Activated CD4-positive, alpha-beta memory T cell treated with anti-CD3 and anti-CD28 coated beads for 36 hours (primary cell): ENCODE results near the gene FDXR. TPM values are rescaled to one million over a fixed set of nuclear protein-coding genes. Genes with fewer than 3 reads are reported as not detected.

ENCODE experiments used
- CTCF ChIA-PET: fragments of 350-600 bp; sonication (Branson Sonifier 250); formaldehyde crosslinking; loops from one replicate; lab custom pipeline; 2021; ENCODE audit warnings: antibody characterized with exemption, inconsistent platforms; lab: Charles Lee
- POLR2A ChIA-PET: fragments of 350-600 bp; sonication (Branson Sonifier 250); formaldehyde crosslinking; loops from one replicate; lab custom pipeline; 2021; ENCODE audit warnings: antibody characterized with exemption; lab: Charles Lee
- DNase-seq: peaks from one replicate; pipeline ENCODE4 v3.0.0-alpha.2; 2020
- H3K27ac Mint-ChIP-seq: one replicate; pipeline ENCODE4 v1.8.0; 2021; ENCODE audit warnings: mixed read lengths
- H3K27me3 Mint-ChIP-seq: one replicate; pipeline ENCODE4 v1.8.0; 2021; ENCODE audit warnings: mixed read lengths
- H3K36me3 Mint-ChIP-seq: one replicate; pipeline ENCODE4 v1.8.0; 2021; ENCODE audit warnings: mixed read lengths
- H3K4me1 Mint-ChIP-seq: one replicate; pipeline ENCODE4 v1.8.0; 2021; ENCODE audit warnings: low read depth, mixed read lengths
- H3K4me3 Mint-ChIP-seq: one replicate; pipeline ENCODE4 v1.8.0; 2021; ENCODE audit warnings: mild to moderate bottlenecking, mixed read lengths
- H3K9me3 Mint-ChIP-seq: one replicate; pipeline ENCODE4 v1.8.0; 2021; ENCODE audit warnings: mixed read lengths
- intact Hi-C: fragments of 100-400 bp; cut with micrococcal nuclease; formaldehyde crosslinking; loops from one replicate; pipeline ENCODE4 v1.15.1; 2023
- total RNA-seq, 2 experiments: library from RNA; stranded (reverse); gene quantifications; one replicate each; pipeline ENCODE4 v1.2.3, GENCODE V29; 2021

Gene FDXR
- total RNA-seq, 2 experiments from 2014 or later = 18.1 to 18.4 TPM

DNA sequence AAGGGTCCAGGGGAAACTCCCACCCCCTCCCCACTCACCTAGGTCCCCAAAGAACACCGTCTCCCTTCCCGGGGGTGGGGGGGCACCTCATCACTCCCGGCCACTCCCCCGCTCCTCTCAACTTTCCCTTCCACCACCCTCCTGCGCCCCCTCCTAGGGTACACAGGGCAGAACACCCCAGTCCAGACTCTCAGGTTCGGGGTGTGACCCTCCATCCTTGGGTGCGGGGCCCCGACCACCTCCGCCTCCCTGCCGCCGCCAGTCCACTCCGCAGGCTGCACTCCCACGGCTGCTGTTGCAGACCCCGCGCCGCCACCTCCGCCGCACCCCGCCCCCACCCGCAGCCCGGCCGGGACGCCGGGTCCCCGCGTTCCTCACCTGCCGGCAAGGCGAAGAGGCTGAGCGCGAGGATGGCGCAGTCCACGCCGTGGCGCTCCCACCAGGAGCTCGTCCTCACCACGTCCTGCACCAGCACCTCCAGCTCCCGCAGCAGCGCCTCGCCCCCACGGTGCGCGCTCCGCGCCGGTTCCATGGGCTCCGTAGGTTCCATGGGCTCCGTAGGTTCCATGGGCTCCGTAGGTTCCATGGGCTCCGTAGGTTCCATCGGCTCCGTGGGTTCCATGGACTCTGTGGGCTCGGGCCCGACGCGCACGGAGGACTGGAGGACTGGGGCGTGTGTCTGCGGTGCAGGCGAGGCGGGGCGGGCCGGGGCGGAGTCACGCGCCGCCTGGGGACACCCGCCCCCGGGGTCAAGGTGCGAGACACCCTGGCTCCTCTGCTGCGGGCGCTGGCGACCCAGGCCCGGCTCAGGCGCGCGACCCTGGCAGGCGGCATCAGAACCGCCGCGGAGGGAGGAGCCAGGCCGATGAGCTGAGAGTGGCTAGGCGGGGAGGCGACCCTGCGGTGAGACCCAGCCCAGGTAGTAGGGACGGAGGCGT lies 20.4 kb upstream of the FDXR start, which contains the start of gene FADS6:
TSS of gene FADS6 (minus strand) at position 660 of the 938 bp plus-strand sequence. CDS start at position 622, 38 bp downstream.
- POLR2A ChIA-PET = no interaction called here

DNA sequence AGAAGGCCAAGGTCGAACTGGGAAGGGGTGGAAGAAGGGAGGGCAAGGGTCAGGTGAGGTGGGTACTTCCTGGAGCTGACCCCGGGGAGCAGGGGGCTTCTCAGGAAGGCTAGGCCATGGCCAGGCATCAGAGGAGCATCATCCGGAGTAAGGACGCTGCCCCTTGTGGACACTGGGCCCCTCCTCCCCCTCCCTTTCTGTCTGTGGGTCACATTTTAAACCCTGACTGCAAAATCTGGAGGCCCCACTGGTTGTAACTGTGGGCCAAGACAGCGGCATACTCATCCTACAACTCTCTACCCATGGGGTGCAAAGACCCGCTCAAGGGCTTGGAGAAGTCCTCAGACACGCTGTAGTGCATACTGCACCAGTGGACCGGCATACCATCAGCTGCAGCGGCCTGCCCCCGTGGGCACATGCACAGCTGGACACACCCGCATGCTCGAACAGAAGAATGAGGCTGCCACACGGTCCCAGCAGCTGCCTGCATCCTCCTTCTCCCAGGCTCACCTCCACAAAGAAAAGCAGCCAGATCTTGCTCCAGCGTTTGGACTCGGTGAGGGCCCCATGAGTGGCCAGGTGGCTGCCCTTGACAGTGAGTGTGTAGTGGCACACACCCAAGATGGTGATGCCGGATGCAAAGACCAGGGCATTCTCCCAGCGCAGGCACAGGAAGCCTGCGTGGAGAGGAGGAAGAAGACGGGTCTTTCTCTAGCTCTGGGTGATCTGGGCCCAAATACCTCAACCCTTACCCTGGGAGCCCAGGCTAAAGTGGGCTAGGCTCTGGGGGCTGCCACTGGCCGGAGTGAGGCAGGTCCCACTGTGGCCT lies 19.4 kb upstream of the FDXR start:
- H3K4me1 Mint-ChIP-seq = peaks cover 2% of the 10 kb centered on the region
- POLR2A ChIA-PET = no interaction called here
- H3K27me3 Mint-ChIP-seq = peaks cover 33% of the 10 kb centered on the region
- no peaks in the 10 kb centered on the region for H3K9me3 Mint-ChIP-seq
- CTCF ChIA-PET = no interaction called here
- intact Hi-C loops = no loop called here
- H3K36me3 Mint-ChIP-seq = no peaks in the 10 kb centered on the region
- H3K4me3 Mint-ChIP-seq = no peak overlapping the region
- H3K27ac Mint-ChIP-seq = no peak overlapping the region
- DNase-seq = no peak

More for the DNA sequence above, 20.4 kb upstream of the FDXR start, which contains the start of gene FADS6:
- Mint-ChIP-seq H3K4me3 (no peak within 1 kb of the TSS), H3K27me3 (peaks cover 33% of the 10 kb centered on the region), H3K4me1 (peaks cover 2% of the 10 kb centered on the region), H3K36me3 (no peaks in the 10 kb centered on the region), H3K9me3 (no peaks in the 10 kb centered on the region), H3K27ac (no peak within 1 kb of the TSS)
- intact Hi-C loops = no loop called here
- CTCF ChIA-PET = interaction anchor here (1.5 kb wide), 1 partner anchor 65 kb away, joined by 3 read pairs; no protein-coding TSS in a partner anchor
- no peak for DNase-seq

DNA sequence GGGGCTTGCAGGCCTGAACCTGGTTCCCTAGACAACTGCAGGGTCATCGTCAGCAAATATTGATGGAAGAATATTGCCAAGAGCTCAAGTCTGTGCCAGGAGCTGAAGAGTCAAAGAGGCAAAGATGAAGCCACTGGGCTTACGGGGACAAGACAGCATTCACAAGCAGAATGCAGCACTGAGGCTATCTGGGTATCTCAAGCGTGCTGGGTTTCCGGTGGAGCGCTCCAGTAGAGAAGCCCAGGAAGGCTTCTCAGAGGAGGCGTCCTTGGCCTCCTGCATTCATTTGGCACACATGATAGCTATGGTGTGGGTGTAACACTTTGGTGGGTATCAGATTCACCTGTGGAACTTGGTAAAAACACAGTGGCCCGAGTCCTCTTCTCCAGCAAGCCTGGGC lies 17.8 kb upstream of the FDXR start:
- H3K36me3 Mint-ChIP-seq = no peaks in the 10 kb centered on the region
- ChIA-PET CTCF (no interaction called here), POLR2A (no interaction called here)
- no peak overlapping the region for H3K4me3 Mint-ChIP-seq
- no peaks in the 10 kb centered on the region for H3K9me3 Mint-ChIP-seq
- intact Hi-C loops = no loop called here
- H3K4me1 Mint-ChIP-seq = peaks cover 2% of the 10 kb centered on the region
- DNase-seq = no peak
- peaks cover 31% of the 10 kb centered on the region for H3K27me3 Mint-ChIP-seq
- no peak overlapping the region for H3K27ac Mint-ChIP-seq

DNA sequence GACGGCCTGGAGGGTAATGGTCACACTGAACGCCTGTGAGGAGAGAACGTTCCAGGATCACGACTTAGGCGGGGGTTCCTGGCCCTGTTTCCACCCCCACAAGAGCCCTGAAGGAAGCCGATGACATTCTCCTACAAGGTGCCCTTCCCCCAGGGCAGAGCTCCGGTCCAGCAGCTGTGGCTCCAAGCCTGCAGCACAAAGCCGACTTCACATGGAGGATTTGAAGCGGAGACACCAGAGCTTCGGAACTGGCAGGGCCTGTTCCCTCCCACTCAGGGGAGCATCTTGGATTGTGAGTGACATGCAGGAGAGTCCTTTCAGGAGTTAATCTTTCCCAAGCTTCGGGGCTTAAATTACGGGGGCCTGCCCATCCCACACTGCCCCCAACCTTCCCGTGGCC lies 15.7 kb upstream of the FDXR start:
- Mint-ChIP-seq H3K4me1 (no peaks in the 10 kb centered on the region), H3K4me3 (no peak overlapping the region), H3K27ac (no peak overlapping the region), H3K9me3 (no peaks in the 10 kb centered on the region), H3K36me3 (no peaks in the 10 kb centered on the region), H3K27me3 (peaks cover 25% of the 10 kb centered on the region)
- DNase-seq = no peak
- intact Hi-C loops = no loop called here
- ChIA-PET POLR2A (no interaction called here), CTCF (no interaction called here)

- no peaks in the 10 kb centered on the region for H3K36me3 Mint-ChIP-seq
- intact Hi-C loops = no loop called here
- H3K27ac Mint-ChIP-seq = no peak overlapping the region
- H3K27me3 Mint-ChIP-seq = peaks cover 11% of the 10 kb centered on the region
- ChIA-PET POLR2A (no interaction called here), CTCF (interaction anchor here (1.0 kb wide), 1 partner anchor 78 kb away, joined by 3 read pairs; no protein-coding TSS in a partner anchor)
- DNase-seq = no peak
- H3K9me3 Mint-ChIP-seq = no peaks in the 10 kb centered on the region
- no peak overlapping the region for H3K4me3 Mint-ChIP-seq
- no peaks in the 10 kb centered on the region for H3K4me1 Mint-ChIP-seq
Observed at GRCh38 chr17:74883241-74883745, 10.5 kb upstream of the FDXR start.

GRCh38 chr17:74882517-74883240 lies 9.9 kb upstream of the FDXR start:
- Mint-ChIP-seq H3K4me1 (no peaks in the 10 kb centered on the region), H3K27me3 (peaks cover 11% of the 10 kb centered on the region), H3K36me3 (no peaks in the 10 kb centered on the region), H3K9me3 (no peaks in the 10 kb centered on the region), H3K4me3 (no peak overlapping the region), H3K27ac (no peak overlapping the region)
- POLR2A ChIA-PET = no interaction called here
- intact Hi-C loops = no loop called here
- CTCF ChIA-PET = interaction anchor here (1.0 kb wide), 1 partner anchor 78 kb away, joined by 3 read pairs; no protein-coding TSS in a partner anchor
- no peak for DNase-seq

DNA sequence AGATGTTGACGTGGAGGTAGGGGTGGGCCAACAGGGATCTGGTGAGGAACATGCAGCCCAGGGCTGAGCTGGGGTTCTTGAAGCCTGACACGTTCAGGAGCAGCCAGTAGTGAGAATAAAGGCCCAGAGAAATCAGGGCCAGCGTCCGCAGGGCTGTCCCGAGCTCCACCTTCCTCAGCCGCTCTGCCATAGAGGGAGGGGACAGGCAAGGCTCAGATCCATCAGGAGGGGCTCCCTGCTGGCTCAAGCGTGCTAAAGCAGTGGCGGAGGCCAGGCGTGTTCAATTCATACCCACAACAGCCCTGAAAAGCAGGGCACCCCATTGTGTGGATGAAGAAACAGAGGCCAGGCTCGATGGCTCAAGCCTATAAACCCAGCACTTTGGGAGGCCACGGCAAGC lies 8.3 kb upstream of the FDXR start:
- Mint-ChIP-seq H3K27me3 (peaks cover 11% of the 10 kb centered on the region), H3K36me3 (no peaks in the 10 kb centered on the region), H3K4me3 (no peak overlapping the region), H3K9me3 (no peaks in the 10 kb centered on the region), H3K4me1 (no peaks in the 10 kb centered on the region), H3K27ac (no peak overlapping the region)
- CTCF ChIA-PET = interaction anchor here (1.0 to 2.1 kb wide), 2 partner anchors 19 to 43 kb away, joined by 3 to 8 read pairs; partner anchors contain the start of gene OTOP2
- DNase-seq = no peak
- intact Hi-C loops = no loop called here
- POLR2A ChIA-PET = no interaction called here

DNA sequence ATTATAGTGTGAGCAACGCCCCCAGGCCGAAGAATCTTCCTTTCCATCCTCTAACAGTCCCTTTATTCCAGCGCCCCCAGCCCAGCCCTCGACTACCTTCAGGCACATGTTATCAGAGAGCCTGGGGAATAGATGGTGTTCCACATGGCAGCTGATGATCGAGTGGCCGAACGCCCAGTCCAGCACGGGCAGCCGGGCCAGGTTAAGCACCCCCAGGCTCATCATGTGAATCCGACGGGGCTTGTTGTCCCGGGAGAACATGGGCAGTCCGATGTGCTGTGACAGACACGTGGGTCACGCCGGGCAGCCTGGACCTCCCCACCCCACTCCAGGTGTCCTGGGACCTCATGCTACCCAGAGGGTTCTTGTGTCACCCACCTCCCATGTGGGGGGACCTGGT lies 6.5 kb upstream of the FDXR start:
- Mint-ChIP-seq H3K4me3 (no peak overlapping the region), H3K4me1 (peaks cover 7% of the 10 kb centered on the region), H3K27ac (no peak overlapping the region), H3K27me3 (peaks cover 2% of the 10 kb centered on the region), H3K9me3 (no peaks in the 10 kb centered on the region), H3K36me3 (no peaks in the 10 kb centered on the region)
- intact Hi-C loops = no loop called here
- DNase-seq = no peak
- ChIA-PET POLR2A (no interaction called here), CTCF (interaction anchor here (2.1 kb wide), 1 partner anchor 17 kb away, joined by 8 read pairs; no protein-coding TSS in a partner anchor)

GRCh38 chr17:74878658-74879057 lies 5.9 kb upstream of the FDXR start:
- Mint-ChIP-seq H3K4me3 (no peak overlapping the region), H3K27ac (no peak overlapping the region), H3K27me3 (peaks cover 1% of the 10 kb centered on the region), H3K9me3 (no peaks in the 10 kb centered on the region), H3K36me3 (no peaks in the 10 kb centered on the region), H3K4me1 (peaks cover 11% of the 10 kb centered on the region)
- intact Hi-C loops = no loop called here
- DNase-seq = no peak
- ChIA-PET CTCF (interaction anchor here (0.9 to 1.1 kb wide), 2 partner anchors 15 to 85 kb away, joined by 3 read pairs; no protein-coding TSS in a partner anchor), POLR2A (no interaction called here)

- H3K9me3 Mint-ChIP-seq = no peaks in the 10 kb centered on the region
- intact Hi-C loops = no loop called here
- peaks cover 2% of the 10 kb centered on the region for H3K36me3 Mint-ChIP-seq
- DNase-seq = no peak
- ChIA-PET CTCF (interaction anchor here (0.9 to 2.6 kb wide), 3 partner anchors 12 to 84 kb away, joined by 3 to 9 read pairs (median 3); no protein-coding TSS in a partner anchor), POLR2A (no interaction called here)
- H3K4me1 Mint-ChIP-seq = peaks cover 11% of the 10 kb centered on the region
- no peak overlapping the region for H3K27ac Mint-ChIP-seq
- peaks cover 1% of the 10 kb centered on the region for H3K27me3 Mint-ChIP-seq
- H3K4me3 Mint-ChIP-seq = no peak overlapping the region
Observed at GRCh38 chr17:74877592-74878548, 5.1 kb upstream of the FDXR start.
